AG04449 (cell line): Measurements from ENCODE around the gene NUFIP1.
A peak's percentile ranks its signal among the peaks of the same experiment; 100 is the strongest.
"Not testable (repeated sequence)": the region's sequence is repeated elsewhere in the genome, so short reads cannot be mapped to it uniquely, and the experiment has no call there.

Experiments
- CTCF ChIA-PET: fragments of 350-600 bp; formaldehyde crosslinking; extraction: SDS; loops from one replicate; lab custom pipeline; 2021; ENCODE audit warnings: antibody characterized with exemption; lab: Yijun Ruan, JAX
- POLR2A ChIA-PET: fragments of 400-600, 350-600 bp; formaldehyde crosslinking; extraction: SDS; loops from one replicate; lab custom pipeline; 2020; ENCODE audit warnings: antibody characterized with exemption, inconsistent platforms; lab: Yijun Ruan, JAX
- DNase-seq: peaks from one replicate; pipeline ENCODE4 v3.0.0-alpha.2; 2010; ENCODE audit warnings: low read depth, low spot score
- H3K4me3 ChIP-seq: 2 replicates; pipeline ENCODE4 v1.5.1; 2011; ENCODE audit warnings: low read depth, mild to moderate bottlenecking, control low read depth, low read length
- TF ChIP-seq, protein P1 (sequence below): IDR thresholded peaks from one replicate; pipeline ENCODE4 v1.5.1; 2011; ENCODE audit warnings: mild to moderate bottlenecking, moderate library complexity, low read length, control low read depth, inconsistent platforms; ENCODE audit not compliant: insufficient read depth; ENCODE audit errors: missing control alignments

Gene NUFIP1

DNA sequence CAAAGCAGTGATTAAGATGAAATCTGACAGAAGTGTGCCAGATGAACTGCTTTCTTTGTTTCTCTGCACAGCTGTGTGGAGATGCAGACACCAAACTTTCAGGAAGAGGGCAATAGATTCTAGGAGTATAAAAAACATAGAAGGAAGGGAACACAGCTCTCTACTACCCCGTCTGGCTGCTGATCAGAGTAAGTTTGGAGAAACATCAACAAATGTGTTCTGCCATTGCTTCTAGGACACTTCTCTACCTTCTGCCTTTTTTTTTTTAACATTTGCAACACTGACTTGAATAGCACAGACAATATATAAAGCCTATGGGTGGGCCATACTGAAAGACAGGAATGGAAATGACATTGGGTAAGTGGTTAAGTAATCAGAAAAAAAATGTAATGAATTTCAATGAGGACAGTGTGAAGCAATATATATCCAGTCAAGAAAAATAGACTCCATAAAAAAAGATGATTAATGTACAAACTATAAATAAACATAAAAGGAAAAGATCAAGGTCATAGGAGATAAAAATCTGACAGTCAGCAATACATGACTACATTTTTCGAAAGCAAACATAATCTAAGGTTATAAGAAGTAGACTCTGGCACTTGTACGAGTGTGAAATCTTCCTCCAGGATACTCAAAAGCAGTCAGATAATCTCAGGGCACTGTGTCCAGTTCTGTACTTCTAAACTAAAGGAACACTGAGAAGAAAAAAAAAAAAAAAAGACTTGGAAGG is 21.4 kb downstream of the NUFIP1 start:
- TF ChIP-seq, protein P1, sequence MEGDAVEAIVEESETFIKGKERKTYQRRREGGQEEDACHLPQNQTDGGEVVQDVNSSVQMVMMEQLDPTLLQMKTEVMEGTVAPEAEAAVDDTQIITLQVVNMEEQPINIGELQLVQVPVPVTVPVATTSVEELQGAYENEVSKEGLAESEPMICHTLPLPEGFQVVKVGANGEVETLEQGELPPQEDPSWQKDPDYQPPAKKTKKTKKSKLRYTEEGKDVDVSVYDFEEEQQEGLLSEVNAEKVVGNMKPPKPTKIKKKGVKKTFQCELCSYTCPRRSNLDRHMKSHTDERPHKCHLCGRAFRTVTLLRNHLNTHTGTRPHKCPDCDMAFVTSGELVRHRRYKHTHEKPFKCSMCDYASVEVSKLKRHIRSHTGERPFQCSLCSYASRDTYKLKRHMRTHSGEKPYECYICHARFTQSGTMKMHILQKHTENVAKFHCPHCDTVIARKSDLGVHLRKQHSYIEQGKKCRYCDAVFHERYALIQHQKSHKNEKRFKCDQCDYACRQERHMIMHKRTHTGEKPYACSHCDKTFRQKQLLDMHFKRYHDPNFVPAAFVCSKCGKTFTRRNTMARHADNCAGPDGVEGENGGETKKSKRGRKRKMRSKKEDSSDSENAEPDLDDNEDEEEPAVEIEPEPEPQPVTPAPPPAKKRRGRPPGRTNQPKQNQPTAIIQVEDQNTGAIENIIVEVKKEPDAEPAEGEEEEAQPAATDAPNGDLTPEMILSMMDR: peak; percentile 43
- no peak for DNase-seq
- ChIA-PET POLR2A (no interaction called here), CTCF (interaction anchor here (0.6 to 11.6 kb wide), 10 partner anchors 11 to 508 kb away, joined by 3 to 142 read pairs (median 3); no protein-coding TSS in a partner anchor)
- H3K4me3 ChIP-seq: no peak overlapping the region

DNA sequence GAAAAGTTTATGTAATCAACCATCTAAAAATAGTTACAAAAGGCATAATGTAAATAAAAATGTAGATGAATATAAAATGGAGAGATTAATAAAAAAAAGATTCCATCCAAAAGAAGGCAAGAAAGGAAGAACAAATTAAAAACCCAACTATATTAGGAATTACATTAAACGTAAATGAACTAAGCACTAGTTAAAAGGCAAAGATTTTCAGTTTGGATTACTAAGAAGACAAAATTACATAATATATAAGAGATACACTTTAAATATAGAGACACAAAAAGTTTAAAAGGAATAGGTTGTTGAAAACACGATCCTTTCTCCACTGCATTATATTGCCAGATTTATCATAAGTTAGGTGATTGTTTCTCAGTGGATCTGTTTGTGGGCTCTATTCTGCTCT is 27.3 kb downstream of the NUFIP1 start:
- TF ChIP-seq, protein P1: no peak
- no peak overlapping the region for H3K4me3 ChIP-seq
- CTCF ChIA-PET: interaction anchor here (1.7 to 3.3 kb wide), 2 partner anchors 8 to 10 kb away, joined by 4 to 17 read pairs; no protein-coding TSS in a partner anchor
- no peak for DNase-seq
- POLR2A ChIA-PET: no interaction called here

DNA sequence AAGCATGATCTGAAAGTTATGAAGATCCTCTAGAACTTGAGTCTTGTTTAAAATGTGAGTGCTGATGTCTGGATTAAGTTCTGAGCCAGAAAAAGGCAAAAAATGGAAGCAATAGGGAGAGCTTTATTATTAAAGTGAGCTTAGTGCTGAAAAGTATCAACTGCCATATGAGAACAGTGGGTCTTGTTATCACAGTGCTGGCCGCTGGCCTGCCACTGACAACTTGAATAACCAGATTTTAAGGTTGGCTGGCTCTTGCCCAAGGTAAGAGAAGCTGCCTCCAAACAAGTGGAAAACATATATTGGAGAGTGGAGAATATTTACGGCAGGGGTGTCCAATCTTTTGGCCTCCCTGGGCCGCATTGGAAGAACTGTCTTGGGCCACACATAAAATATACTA is 33.9 kb downstream of the NUFIP1 start:
- POLR2A ChIA-PET: no interaction called here
- CTCF ChIA-PET: interaction anchor here (1.8 to 8.4 kb wide), 3 partner anchors 14 to 472 kb away, joined by 10 to 29 read pairs (median 16); no protein-coding TSS in a partner anchor
- DNase-seq: no peak
- TF ChIP-seq, protein P1: no peak
- H3K4me3 ChIP-seq: no peak overlapping the region

DNA sequence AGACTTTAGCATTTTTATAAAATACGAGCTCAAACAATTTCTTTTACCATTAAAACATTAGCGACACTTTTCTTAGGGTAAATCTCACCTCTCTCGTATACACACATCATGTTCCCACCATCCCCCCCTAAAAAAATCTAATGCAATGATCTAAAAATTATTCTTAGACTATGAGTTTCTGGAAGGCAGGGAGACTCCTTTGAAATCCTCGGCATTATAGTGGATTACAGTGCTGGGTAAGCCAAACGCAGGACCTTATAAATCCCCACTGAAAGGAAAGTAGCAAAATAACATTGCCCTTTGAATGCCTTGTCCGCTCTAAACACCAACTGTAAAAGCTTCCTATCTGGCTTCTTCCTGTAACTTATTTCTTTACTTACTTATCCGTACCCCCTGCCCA is 35.0 kb downstream of the NUFIP1 start:
- CTCF ChIA-PET: interaction anchor here (1.8 to 8.4 kb wide), 3 partner anchors 15 to 470 kb away, joined by 10 to 29 read pairs (median 16); no protein-coding TSS in a partner anchor
- no peak for DNase-seq
- POLR2A ChIA-PET: no interaction called here
- H3K4me3 ChIP-seq: no peak overlapping the region
- TF ChIP-seq, protein P1: no peak

DNA sequence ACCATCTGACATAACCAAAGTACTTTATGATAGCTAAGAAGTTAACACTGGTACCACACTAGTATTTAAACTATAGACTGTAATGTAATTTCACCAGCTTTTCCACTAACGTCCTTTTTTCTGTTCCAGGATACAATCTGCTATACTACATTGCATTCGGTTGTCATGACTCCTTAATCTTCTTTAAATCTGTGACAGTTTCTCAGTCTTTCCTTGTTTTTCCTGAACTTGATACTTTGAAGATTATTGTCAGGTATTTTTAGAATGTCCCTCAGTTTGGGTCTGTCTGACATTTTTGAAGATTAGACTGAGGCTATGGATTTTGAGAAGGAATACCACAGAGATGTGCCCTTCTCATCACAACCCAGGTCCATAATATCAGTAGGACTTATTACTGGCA is 36.6 kb downstream of the NUFIP1 start:
- CTCF ChIA-PET: interaction anchor here (1.4 to 8.4 kb wide), 4 partner anchors 10 to 469 kb away, joined by 3 to 29 read pairs (median 10); no protein-coding TSS in a partner anchor
- POLR2A ChIA-PET: no interaction called here
- TF ChIP-seq, protein P1: no peak
- H3K4me3 ChIP-seq: no peak overlapping the region
- no peak for DNase-seq

DNA sequence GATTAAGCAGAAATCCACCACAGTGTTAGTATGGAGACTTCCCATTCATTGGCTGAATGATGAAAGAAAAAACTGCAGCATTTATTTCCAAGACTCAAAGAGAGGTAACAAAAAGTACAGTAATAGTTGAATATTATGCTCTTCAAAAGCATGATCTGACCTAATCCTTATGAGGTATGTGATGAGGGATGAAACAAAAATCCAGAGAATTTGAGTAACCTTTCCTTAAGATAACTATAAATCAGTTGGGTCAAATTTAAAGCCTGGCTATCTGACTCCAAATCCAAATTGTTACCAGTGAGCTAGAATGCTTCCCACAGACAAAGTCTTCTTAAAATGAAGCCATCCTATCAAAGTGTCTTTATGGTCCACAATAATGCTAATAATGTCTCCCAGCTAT is 38.1 kb downstream of the NUFIP1 start:
- H3K4me3 ChIP-seq: no peak overlapping the region
- TF ChIP-seq, protein P1: no peak
- DNase-seq: no peak
- ChIA-PET POLR2A (no interaction called here), CTCF (interaction anchor here (0.9 to 8.4 kb wide), 6 partner anchors 9 to 1045 kb away, joined by 3 to 29 read pairs (median 3); no protein-coding TSS in a partner anchor)

DNA sequence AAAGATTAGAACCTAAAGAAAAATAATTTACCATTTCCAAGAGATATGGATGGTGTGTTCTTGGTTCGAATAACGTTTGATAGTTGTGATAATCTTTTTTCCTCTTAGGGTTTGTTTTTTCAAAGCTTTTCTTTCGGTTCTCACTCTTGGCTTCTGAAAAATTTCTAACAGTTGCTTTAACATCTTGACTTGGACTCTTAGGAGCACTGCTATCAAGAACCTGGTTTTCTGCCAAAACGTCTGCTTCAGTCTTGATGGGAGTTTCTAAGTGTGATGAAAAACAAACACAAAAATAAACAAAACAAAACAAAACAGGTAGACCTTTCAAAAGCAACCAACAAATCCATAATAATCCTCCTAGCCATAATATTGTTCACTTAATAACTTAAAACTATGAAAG is 45.9 kb downstream of the NUFIP1 start:
- H3K4me3 ChIP-seq, POLR2A ChIA-PET, DNase-seq: not testable (repeated sequence)
- CTCF ChIA-PET: interaction anchor here (1.7 to 2.1 kb wide), 2 partner anchors 25 to 26 kb away, joined by 5 to 7 read pairs; no protein-coding TSS in a partner anchor
